Heart right ventricle (tissue), 16 donors: Measurements from ENCODE around the gene ZNF148. TPM values are rescaled to one million over a fixed set of nuclear protein-coding genes. Genes with fewer than 3 reads are reported as not detected.

Source experiments
- ATAC-seq, 8 donors: fragments of 200-7000 bp; cut with Tn5 transposase; one replicate each; pipeline ENCODE4 v1.9.1; 2020; ENCODE audit warnings: mild to moderate bottlenecking in 8 of 8, moderate library complexity in 8 of 8, moderate number of reproducible peaks in 1 of 8
- DNase-seq, 2 donors: peaks; one replicate each; pipeline ENCODE4 v3.0.0-alpha.2; 2020
- H3K27ac ChIP-seq, 10 donors: fragments of 200-600 bp; sonication (generic) in 2 of 10; one replicate each; pipeline versions ENCODE4 v1.5.0 to v1.8.0; 2020 to 2022; ENCODE audit warnings: mild to moderate bottlenecking in 3 of 10
- H3K27me3 ChIP-seq, 7 donors: fragments of 200-600 bp; one replicate each; pipeline ENCODE4 v1.8.0; 2021 to 2022; ENCODE audit warnings: mild to moderate bottlenecking in 2 of 7
- H3K36me3 ChIP-seq, 9 donors: fragments of 200-600 bp; sonication (generic) in 1 of 9; one replicate each; pipeline versions ENCODE4 v1.5.0 to v1.8.0; 2020 to 2022; ENCODE audit warnings: mild to moderate bottlenecking in 2 of 9
- H3K4me1 ChIP-seq, 9 donors: fragments of 200-600 bp; sonication (generic) in 1 of 9; one replicate each; pipeline versions ENCODE4 v1.5.0 to v1.8.0; 2020 to 2022; ENCODE audit warnings: mild to moderate bottlenecking in 4 of 9
- H3K4me3 ChIP-seq, 10 donors: fragments of 200-600 bp; sonication (generic) in 2 of 10; one replicate each; pipeline versions ENCODE4 v1.5.0 to v1.8.0; 2020 to 2022; ENCODE audit warnings: mild to moderate bottlenecking in 7 of 10, moderate library complexity in 2 of 10
- H3K9me3 ChIP-seq, 11 donors: fragments of 200-600 bp in 10 of 11; sonication (generic) in 2 of 11; one replicate each; pipeline versions ENCODE4 v1.5.0 to v1.8.0; 2013 to 2022; ENCODE audit warnings: mild to moderate bottlenecking in 2 of 11, control low read depth in 1 of 11, moderate library complexity in 1 of 11
- WGBS, 2 donors: extraction: QIAGEN DNeasy Blood & Tissue Kit; methylation state at CpG; one replicate each; pipeline ENCODE4 v1.1.7; 2013; ENCODE audit warnings: inconsistent platforms in 1 of 2; 5-methylcytosine and 5-hydroxymethylcytosine counted together
- intact Hi-C, 10 donors: fragments of 100-400 bp; cut with DNase I; formaldehyde crosslinking; loops; one replicate each; pipeline versions ENCODE4 v1.11.1 to v1.14.2; 2022
- polyA plus RNA-seq, 2 donors: library from polyadenylated mRNA; stranded (reverse); fragments of 200-250 nt; gene quantifications; one replicate each; pipeline ENCODE4 v1.2.3, GENCODE V29; 2013
- total RNA-seq, 10 donors: library from RNA; stranded (reverse); fragmentation: NEBNext Ultra II Directional in 3 of 10; extraction: Animal tissue kit (Norgen Biotek cat#: 25700) in 3 of 10; gene quantifications; one replicate each; pipeline versions ENCODE4 v1.2.1 to v1.2.4, GENCODE V29; 2021 to 2023
- TF ChIP-seq, protein P1 (sequence below), 9 donors: fragments of 200-600 bp; sonication (generic) in 2 of 9; IDR thresholded peaks; one replicate each; pipeline versions ENCODE4 v1.5.0 to v1.8.0; 2021 to 2022; ENCODE audit warnings: antibody characterized with exemption in 9 of 9, mild to moderate bottlenecking in 5 of 9, moderate library complexity in 1 of 9
- donor health status: Arrhythmogenic right ventricular cardiomyopathy.
- donor health status: ischemic (EF 13 %, LVEDD 7.1; RV severe dilation, severe dysfunction).
- donor health status: healthy with polysubstance abuse.
- donor health status: DM: no; HTN: yes; CAD: no.
- donor health status: DM: no; HTN: no; CAD: no.
- donor health status: ischemic (EF 25% LVEDD 6.9; RV normal size, moderate dysfunction).
- donor health status: ischemic (EF 25% LVEDD 5.7; RV mildly dilated, moderate dysfunction).
- donor health status: healthy.
- donor health status: DM: yes; HTN: yes; CAD: no.
- donor health status: Ischemic cardiomyopathy.
- donor health status: ischemic (EF 35%, LVEDD 5.7; RV mildly dilated, moderate dysfunction).
- donor health status: nonischemic (EF 11% LVEDD 7.7; RV severe dilation, severe dysfunction).
- donor health status: DM: yes; HTN: yes; CAD: no.
- donor health status: PGD.
- donor health status: ischemic (EF 29% LVEDD 5.4; RV normal size, mild dysfunction).
- donor health status: nonischemic (EF 23%, LVEDD 6.1; RV moderate dilation, normal function).

ZNF148 gene
- total and polyA plus RNA-seq, 12 donors: 2.9 to 59.6 (median 44.7) TPM

DNA sequence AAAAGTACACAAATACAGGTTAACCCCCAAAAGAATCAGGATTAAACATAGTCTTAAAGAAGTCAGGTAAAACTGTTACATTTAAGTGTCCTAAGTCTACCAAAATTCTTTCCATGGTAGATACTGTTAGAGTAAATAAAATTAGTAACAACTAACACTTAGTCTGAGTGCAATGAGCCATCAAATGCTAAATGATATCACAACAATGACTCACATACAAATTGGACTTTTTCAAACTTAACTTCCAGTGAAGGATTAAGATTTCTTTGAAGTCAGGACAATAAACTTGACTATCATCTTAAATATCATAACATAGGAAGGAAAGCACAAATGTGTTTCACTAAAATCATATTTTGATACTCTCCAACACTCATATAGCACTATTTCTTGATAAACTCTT lies 43.9 kb downstream of the ZNF148 start:
- Histone ChIP-seq H3K36me3 (peaks cover 0 to 48% (median 0%) of the 10 kb centered on the region in 9 donors), H3K27ac (peak overlapping the region in 3 of 10 donors; percentile 1 to 32 (median 22)), H3K27me3 (no peaks in the 10 kb centered on the region), H3K4me1 (peaks cover 0 to 47% (median 36%) of the 10 kb centered on the region in 9 donors), H3K9me3 (peaks cover 0 to 15% (median 4%) of the 10 kb centered on the region in 11 donors), H3K4me3 (no peak overlapping the region)
- TF ChIP-seq, protein P1, sequence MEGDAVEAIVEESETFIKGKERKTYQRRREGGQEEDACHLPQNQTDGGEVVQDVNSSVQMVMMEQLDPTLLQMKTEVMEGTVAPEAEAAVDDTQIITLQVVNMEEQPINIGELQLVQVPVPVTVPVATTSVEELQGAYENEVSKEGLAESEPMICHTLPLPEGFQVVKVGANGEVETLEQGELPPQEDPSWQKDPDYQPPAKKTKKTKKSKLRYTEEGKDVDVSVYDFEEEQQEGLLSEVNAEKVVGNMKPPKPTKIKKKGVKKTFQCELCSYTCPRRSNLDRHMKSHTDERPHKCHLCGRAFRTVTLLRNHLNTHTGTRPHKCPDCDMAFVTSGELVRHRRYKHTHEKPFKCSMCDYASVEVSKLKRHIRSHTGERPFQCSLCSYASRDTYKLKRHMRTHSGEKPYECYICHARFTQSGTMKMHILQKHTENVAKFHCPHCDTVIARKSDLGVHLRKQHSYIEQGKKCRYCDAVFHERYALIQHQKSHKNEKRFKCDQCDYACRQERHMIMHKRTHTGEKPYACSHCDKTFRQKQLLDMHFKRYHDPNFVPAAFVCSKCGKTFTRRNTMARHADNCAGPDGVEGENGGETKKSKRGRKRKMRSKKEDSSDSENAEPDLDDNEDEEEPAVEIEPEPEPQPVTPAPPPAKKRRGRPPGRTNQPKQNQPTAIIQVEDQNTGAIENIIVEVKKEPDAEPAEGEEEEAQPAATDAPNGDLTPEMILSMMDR (IDR thresholded peaks at IDR 0.05): no peak
- no peak for ATAC-seq
- intact Hi-C loops: no loop called here
- DNase-seq: no peak

DNA sequence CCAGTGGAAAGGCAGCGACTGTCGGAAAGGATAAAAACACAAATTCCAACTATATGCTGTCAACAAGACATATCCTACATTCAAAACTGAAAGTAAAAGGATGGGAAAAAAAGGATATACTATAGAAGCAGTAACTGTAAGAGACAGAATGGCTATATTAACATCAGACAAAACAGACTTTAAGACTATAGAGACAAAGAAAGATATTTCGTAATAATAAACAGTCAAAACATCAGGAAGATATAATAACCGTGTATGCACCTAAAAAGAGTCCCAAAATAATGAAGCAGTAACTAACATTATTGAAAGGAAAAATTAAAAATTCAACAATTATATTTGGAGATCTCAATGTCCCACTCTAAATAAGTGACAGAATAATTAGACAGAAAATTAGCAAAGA lies 48.2 kb downstream of the ZNF148 start:
- whole genome bisulfite sequencing, 2 donors: 73 to 74% methylated on average over 4 of the region's 4 CpGs
- TF ChIP-seq, protein P1 (IDR thresholded peaks at IDR 0.05): no peak
- peaks cover 0 to 20% (median 5%) of the 10 kb centered on the region in 11 donors for H3K9me3 ChIP-seq
- no peak overlapping the region for H3K4me3 ChIP-seq
- DNase-seq: no peak
- H3K4me1 ChIP-seq: peaks cover 0 to 13% (median 6%) of the 10 kb centered on the region in 9 donors
- H3K36me3 ChIP-seq: peaks cover 0 to 91% (median 6%) of the 10 kb centered on the region in 9 donors
- H3K27me3 ChIP-seq: no peaks in the 10 kb centered on the region
- intact Hi-C loops: no loop called here
- H3K27ac ChIP-seq: no peak overlapping the region
- ATAC-seq: no peak

DNA sequence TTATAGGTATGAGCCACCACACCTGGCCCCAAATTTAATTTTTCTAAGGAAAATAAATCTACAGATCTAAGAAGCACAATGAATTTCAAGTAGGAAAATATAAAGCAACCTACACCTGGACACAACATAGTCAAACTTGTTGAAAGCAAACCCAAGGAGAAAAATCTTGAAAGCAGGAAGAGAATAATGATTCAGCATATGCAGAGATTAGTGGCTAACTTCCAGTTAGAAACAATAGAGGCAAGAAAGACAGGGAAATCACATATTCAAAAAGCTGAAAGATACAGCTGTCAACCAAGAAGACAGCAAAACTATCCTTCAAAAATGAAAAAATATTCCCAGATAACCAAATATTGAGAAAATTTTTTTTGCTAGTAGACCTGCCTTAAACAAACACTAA lies 49.4 kb downstream of the ZNF148 start:
- DNase-seq (no peak), ATAC-seq (no peak)
- intact Hi-C loops: no loop called here
- peaks cover 0 to 98% (median 7%) of the 10 kb centered on the region in 9 donors for H3K36me3 ChIP-seq
- TF ChIP-seq, protein P1 (IDR thresholded peaks at IDR 0.05): no peak
- peaks cover 0 to 3% (median 0%) of the 10 kb centered on the region in 9 donors for H3K4me1 ChIP-seq
- no peak overlapping the region for H3K27ac ChIP-seq
- no peaks in the 10 kb centered on the region for H3K27me3 ChIP-seq
- peaks cover 0 to 20% (median 5%) of the 10 kb centered on the region in 11 donors for H3K9me3 ChIP-seq
- no peak overlapping the region for H3K4me3 ChIP-seq

DNA sequence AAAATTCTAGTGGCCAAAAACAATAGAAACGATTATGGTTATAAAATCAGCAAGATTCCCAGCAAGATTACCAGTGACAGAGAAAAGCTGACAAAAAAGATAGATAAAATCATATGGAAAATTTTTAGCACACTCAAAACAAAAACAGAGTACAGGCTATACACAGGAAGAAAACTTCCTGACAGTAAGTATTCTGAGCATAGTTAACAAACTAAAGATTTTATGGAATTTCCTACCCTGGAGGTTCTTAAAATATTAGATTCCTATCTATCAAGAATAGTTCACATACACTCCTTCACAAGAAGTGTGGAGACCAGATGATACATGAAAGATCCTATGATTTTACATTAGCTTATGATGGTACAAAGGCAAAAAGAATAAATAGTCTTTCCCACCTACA lies 50.8 kb downstream of the ZNF148 start:
- Histone ChIP-seq H3K27ac (no peak overlapping the region), H3K9me3 (peaks cover 0 to 20% (median 5%) of the 10 kb centered on the region in 11 donors), H3K36me3 (peaks cover 0 to 96% (median 7%) of the 10 kb centered on the region in 9 donors), H3K4me1 (no peaks in the 10 kb centered on the region), H3K4me3 (no peak overlapping the region), H3K27me3 (no peaks in the 10 kb centered on the region)
- ATAC-seq (no peak), DNase-seq (no peak)
- 57 to 77% methylated on average over 1 of the region's 1 CpG for WGBS, 2 donors
- intact Hi-C loops: no loop called here
- TF ChIP-seq, protein P1 (IDR thresholded peaks at IDR 0.05): no peak
